Adipose tissue (tissue), 3 donors: Measurements from ENCODE around the gene RDH5. TPM values are rescaled to one million over a fixed set of nuclear protein-coding genes. Genes with fewer than 3 reads are reported as not detected.

Source experiments
- H3K27ac ChIP-seq: one replicate; pipeline ENCODE4 v1.5.1; 2013; ENCODE audit warnings: low read depth, low read length
- WGBS, 3 donors: extraction: QIAGEN DNeasy Blood & Tissue Kit; methylation state at CpG; one replicate each; pipeline ENCODE4 v1.1.7; 2013; 5-methylcytosine and 5-hydroxymethylcytosine counted together
- polyA plus RNA-seq, 3 donors: library from polyadenylated mRNA; stranded (reverse); fragments of 200-250 nt; gene quantifications; one replicate each; pipeline ENCODE4 v1.2.3, GENCODE V29; 2013
- donor health status: healthy with polysubstance abuse.
- donor health status: Bipolar disorder and iron deficiency.
- donor health status: healthy.

Gene RDH5, protein sequence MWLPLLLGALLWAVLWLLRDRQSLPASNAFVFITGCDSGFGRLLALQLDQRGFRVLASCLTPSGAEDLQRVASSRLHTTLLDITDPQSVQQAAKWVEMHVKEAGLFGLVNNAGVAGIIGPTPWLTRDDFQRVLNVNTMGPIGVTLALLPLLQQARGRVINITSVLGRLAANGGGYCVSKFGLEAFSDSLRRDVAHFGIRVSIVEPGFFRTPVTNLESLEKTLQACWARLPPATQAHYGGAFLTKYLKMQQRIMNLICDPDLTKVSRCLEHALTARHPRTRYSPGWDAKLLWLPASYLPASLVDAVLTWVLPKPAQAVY
- 100 to 1,000 TPM in 1 of 3 donors, 10 to 100 TPM in 1, 1 to 10 TPM in 1; 9.1 to 172 (median 48.9) TPM for polyA plus RNA-seq

DNA sequence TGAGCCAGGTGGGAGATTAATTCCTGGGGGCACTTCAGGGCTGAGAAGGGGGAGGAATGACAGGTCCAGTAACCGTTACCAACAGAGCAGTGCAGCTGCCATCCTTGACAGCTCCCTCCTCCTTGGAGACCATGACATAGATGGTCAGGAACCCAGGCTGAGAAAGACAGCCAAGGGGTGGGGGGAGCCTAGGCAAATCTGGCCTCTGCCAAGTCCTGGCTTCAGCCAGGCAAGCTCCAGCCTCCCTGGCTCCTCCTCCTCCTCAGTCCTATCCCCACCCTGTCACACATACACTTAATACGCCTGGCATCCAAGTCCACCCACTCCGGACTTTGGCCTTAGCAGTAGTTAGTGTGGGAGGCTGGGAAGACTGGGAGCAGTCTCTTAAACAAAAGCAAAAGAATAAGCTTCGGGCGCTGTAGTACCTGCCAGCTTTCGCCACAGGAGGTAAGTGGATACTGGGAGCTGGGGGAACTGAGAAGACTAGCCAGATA, at the start of gene RDH5:
Gene RDH5 (plus strand): TSS at position 323 of the 494 bp plus-strand sequence. CDS start 792 bp downstream, outside the sequence.
- 16 to 60% (median 50%) methylated on average over 6 of the region's 6 CpGs for WGBS, 3 donors
- no peak within 1 kb of the TSS for H3K27ac ChIP-seq

DNA sequence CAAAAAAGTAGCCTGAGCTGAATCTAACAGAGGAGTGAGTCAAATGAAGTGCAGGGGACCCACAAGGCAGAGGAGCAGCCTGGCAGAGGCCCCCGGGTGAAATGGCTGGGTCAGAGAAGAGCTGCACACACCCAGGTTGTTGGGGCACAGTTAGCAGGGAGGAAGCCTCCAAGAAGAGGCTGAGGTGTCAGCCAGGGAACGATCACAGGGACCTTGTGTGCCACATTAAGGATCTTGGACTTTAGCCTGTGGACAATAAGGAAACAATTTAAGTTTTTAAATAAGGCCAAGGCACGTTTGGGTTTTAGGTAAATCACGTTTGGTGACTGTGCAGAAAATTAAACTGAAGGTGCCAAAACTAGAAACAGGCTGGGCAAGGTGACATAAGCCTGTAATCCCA, 48.4 kb upstream of the RDH5 start:
- WGBS, 3 donors = 47 to 76% (median 67%) methylated on average over 4 of the region's 4 CpGs
- H3K27ac ChIP-seq = no peak overlapping the region

DNA sequence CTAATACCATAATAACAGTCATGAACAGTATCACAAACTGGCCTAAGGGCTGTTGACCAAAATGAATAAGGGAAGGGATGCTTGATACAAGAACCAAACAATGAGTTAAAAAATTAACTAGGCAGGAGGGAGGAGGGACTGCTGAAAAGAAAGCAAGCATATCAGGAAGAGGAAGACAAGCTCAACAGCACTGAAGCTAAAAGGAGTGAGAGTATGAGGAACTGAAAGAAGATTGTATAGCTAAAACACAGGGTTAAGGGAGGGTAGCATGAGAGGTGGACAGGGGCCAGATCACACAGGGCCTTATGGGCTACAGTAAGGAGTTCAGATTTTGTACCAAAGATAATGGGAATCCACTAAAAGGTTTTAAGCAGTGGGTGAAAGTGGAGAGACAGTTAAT, 46.6 kb upstream of the RDH5 start:
- H3K27ac ChIP-seq = no peak overlapping the region

DNA sequence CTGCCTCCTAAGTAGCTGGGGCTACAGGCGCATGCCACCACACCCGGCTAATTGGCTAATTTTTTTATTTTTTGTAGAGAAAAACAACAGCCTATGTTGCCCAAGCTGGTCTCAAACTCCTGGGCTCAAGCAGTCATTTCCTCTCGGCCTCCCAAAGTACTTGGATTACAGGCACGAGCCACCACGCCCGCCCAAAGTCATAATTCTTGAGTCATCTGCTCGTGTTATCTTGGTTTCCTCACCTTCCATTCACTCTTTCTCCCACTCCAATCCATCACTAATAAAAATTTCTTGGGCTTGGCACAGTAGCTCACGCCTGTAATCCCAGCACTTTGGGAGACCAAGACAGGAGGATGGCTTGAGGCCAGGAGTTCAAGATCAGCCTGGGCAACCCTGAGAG, 44.5 kb upstream of the RDH5 start:
- H3K27ac ChIP-seq = no peak overlapping the region
- WGBS, 3 donors = 64 to 87% (median 72%) methylated on average over 8 of the region's 8 CpGs

DNA sequence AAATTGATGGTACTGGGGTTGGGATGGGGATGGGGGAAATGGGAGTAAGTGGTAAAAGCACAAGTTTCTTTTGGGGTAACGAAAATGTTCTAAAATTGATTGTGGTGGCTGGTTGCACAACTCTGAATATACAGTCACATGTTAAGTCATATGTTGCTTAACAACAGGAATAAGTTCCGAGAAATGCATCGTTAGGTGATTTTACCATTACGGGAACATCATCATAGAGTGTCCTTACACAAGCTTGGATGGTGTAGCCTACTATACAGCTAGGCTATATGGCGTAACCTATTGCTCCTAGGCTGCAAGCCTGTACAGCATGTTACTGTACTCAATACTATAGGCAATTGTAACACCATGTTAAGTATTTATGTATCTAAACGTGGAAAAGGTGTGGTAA, 43.5 kb upstream of the RDH5 start:
- WGBS, 3 donors = 43 to 72% (median 55%) methylated on average over 6 of the region's 6 CpGs
- H3K27ac ChIP-seq = no peak overlapping the region

DNA sequence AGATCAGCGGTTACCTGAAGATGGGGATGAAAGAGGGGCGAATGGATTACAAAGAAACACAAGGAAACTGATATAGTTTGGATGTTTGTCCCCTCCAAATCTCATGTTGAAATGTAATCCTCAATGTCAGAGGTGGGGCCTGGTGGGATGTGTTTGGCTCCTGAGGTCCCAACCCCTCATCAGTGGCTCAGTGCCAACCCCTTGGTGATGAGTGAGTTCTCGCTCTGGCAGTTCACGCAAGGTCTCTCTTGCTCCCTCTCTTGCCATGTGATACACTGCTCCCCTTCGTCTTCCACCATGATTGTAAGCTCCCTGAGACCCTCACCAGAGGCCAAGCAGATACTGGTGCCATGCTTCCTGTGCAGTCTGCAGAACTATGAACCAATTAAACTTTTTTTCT, 40.5 kb upstream of the RDH5 start:
- WGBS, 3 donors = 82 to 88% (median 87%) methylated on average over 5 of the region's 5 CpGs

DNA sequence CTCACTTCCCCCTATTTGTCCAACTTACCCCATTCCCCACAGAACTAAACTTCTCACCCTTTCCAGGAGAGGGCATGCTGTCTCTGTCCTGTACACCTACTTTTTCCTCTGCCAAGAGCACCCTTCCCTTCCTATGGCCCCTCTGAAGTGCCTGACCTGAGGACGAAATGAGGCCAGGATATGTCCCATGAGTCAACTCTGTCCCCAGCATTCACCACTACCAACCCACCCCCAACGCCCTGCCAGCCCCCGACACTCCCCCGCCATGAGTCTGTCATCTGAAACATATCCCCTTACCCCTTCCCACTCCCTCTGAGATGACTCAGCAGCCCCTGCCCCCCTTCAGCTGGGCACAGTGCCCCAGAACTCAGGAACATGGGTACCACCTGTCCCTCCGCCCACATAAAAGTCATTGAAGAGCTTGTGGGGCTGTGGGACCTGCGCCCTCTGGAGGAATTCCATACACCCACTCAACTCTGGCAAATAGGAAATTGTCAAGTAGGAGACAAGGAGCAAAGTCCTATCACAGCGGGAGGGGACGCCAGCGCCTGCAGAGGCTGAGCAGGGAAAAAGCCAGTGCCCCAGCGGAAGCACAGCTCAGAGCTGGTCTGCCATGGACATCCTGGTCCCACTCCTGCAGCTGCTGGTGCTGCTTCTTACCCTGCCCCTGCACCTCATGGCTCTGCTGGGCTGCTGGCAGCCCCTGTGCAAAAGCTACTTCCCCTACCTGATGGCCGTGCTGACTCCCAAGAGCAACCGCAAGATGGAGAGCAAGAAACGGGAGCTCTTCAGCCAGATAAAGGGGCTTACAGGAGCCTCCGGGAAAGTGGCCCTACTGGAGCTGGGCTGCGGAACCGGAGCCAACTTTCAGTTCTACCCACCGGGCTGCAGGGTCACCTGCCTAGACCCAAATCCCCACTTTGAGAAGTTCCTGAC, 38.8 kb upstream of the RDH5 start:
- no peak overlapping the region for H3K27ac ChIP-seq
- WGBS, 3 donors = 9 to 11% (median 9%) methylated on average over 17 of the region's 17 CpGs

More for the DNA sequence above, 40.5 kb upstream of the RDH5 start:
- H3K27ac ChIP-seq = no peak overlapping the region

DNA sequence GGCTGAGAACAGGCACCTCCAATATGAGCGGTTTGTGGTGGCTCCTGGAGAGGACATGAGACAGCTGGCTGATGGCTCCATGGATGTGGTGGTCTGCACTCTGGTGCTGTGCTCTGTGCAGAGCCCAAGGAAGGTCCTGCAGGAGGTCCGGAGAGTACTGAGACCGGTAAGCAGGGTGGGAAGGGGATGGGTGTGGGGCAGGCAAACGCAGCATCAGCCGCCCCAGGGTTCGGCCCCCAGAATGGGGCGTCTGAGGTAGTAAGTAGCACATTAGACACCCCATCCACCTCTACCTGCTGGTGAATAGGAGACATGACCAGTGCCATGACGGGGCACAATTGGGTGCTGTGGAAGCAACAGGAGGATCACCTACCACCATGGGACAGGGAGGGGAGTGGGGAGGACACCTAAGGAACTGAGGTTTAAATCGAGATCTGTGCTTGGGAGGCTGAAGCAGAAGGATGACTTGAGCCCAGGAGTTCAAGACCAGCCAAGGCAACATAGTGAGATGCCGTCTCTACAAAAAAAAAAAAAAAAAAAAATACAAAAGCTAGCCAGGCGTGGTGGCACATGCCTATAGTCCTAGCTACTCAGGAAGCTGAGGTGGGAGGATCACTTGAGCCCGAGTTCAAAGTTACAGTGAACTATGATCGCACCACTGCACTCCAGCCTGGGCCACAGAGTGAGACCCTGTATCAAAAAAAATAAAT, 38.0 kb upstream of the RDH5 start:
- whole genome bisulfite sequencing, 3 donors = 71 to 83% (median 82%) methylated on average over 13 of the region's 13 CpGs
- H3K27ac ChIP-seq = no peak overlapping the region

DNA sequence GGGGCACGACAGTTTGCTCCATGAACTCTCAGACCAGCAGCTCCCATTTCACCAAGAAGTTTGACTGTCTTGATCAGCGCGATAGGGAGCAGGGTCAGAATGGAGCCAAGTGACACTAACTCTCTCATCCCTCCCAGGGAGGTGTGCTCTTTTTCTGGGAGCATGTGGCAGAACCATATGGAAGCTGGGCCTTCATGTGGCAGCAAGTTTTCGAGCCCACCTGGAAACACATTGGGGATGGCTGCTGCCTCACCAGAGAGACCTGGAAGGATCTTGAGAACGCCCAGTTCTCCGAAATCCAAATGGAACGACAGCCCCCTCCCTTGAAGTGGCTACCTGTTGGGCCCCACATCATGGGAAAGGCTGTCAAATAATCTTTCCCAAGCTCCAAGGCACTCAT, 36.5 kb upstream of the RDH5 start:
- 89 to 93% (median 92%) methylated on average over 7 of the region's 7 CpGs for WGBS, 3 donors
- no peak overlapping the region for H3K27ac ChIP-seq

DNA sequence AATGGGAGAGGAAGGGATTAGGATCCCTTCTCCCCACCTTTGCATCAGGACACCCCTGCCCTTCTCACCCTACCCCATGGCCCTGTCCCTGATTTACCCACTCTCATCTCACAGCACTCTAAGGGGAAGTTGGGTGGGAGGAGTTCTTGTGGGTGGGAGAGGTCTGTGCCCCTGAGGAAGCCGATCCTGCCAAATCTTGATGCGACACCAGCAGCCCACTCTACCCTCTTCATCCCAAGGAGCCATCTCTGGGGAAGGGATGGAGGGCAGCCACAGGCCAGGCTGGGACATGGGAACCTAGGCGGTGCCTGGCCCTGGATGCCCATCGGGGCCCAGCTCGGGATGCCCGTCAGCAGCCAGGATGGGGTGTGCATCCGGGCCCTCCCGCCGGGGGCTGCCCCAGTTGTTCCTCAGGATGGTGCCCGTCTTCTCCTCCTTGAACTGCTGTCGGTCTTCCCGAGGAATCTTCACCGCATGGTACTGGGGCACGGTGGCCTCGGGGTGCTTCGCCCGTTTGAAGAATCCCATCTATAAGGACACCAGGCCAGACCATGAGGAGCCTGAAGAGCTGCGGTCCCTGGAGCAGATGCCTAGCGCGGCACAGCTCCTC, 35.3 kb upstream of the RDH5 start:
- H3K27ac ChIP-seq = no peak overlapping the region
- 92 to 95% (median 93%) methylated on average over 16 to 20 of the region's 20 CpGs for WGBS, 3 donors

DNA sequence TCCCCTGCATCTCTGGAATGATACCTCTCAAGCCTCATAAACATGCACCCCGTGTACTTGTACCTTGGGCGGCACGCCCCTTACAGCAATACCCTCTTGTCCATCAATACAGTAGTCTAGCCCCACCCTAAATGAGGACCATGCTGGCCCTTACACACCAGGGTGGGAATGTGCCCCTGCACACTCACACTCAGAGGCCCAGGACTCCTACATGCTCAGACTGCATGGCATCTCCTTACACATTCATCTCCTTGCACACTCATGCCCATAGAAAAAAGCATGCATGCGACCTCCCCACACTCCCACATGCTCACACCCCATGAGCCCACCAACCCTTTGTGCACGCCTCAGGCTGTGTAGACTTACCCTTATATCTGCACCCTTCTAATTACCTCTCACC, 34.5 kb upstream of the RDH5 start:
- H3K27ac ChIP-seq = no peak overlapping the region
- WGBS, 3 donors = 90 to 94% (median 93%) methylated on average over 5 of the region's 5 CpGs

DNA sequence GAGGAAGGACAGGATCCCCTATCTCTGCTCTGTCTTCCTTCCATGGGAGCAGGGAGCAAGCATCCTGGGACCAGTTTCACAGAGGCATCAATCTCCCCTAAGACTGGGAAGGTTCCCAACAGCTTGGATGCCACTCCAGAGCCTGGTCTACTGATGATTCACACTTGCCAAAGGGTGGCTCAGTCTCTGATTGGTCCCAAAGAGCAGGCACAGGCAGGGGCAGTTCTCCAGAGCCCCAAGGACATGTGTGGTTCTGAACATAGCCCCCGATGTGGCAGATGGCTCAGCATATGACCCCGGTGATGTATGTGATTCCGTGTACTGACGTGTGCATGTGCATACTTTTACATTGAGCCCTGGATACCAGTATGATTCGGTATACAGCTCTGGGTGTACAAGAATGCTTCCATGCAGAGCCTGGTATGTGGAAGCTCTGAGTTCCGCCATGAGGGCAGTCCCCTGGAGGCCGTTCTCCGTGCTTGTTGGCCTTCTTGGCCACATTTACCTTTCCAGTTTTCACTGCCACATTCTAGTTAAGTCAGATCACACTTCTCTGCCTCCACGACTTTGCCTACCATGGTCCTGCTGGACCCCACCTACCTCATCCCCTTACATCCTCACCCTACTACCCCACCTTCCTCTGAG, 33.7 kb upstream of the RDH5 start:
- no peak overlapping the region for H3K27ac ChIP-seq
- WGBS, 3 donors = 86 to 91% (median 87%) methylated on average over 9 of the region's 9 CpGs

DNA sequence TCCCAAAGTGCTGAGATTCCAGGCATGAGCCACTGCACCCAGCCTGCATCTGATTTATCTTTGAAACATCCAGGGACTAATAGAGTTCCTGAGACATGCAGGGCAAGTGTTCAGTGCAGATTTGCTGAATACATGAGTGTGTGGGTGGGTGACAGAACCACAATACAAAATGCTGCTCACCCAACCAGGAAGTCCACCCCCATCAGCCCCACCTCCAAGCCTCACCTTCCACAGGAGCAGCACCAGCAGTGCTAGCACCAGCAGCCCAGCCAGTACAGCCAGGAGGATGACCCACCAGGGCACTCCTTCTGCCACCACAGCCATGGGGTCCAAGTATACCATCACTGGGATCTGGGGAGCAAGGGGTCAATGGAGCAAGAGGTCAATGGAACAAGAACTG, 32.4 kb upstream of the RDH5 start:
- no peak overlapping the region for H3K27ac ChIP-seq

DNA sequence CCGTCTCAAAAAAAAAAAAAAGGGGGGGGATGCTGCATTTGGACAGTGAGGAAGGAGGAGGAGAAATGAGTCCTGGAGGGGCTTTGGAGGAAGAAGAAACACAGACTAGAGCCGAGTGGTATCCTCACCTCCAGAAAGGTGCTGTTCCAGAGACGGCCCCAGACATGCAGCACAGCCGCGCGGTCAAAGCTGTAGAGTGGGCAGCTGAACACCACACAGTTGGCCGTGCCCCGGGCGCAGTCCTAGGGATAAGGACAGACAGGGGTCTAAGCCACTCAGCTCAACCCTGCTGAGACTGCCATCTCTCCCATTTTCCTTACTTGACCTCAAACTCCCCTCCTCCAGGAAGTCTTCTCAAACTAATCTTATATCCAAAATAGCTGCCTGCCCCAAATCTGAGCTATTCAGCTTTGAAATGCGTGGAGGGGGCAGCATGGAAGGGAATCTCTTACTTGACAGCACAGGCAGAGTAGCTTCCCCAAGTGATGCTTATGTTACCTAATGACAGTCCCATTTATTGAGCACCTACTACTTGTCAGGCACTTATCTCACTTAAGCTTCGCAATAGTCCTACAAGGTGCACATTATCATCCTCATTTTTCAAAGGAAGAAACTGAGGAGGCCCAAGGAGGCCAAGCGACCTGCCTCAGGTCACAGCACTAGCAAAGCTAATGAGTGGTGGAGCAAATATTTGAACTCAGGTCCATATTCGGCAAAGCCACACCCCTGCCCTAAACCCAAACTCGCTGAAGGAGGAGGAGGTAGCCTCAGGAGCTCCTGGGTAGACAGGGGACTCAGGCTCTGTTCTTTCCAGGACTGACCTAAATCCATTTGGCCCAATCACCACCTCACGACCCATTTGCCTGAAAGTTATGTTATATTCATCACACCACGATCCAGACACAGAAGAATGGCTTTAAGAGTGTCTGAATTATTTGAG, 31.2 kb upstream of the RDH5 start:
- 89 to 92% (median 92%) methylated on average over 16 of the region's 16 CpGs for WGBS, 3 donors
- H3K27ac ChIP-seq = no peak overlapping the region

DNA sequence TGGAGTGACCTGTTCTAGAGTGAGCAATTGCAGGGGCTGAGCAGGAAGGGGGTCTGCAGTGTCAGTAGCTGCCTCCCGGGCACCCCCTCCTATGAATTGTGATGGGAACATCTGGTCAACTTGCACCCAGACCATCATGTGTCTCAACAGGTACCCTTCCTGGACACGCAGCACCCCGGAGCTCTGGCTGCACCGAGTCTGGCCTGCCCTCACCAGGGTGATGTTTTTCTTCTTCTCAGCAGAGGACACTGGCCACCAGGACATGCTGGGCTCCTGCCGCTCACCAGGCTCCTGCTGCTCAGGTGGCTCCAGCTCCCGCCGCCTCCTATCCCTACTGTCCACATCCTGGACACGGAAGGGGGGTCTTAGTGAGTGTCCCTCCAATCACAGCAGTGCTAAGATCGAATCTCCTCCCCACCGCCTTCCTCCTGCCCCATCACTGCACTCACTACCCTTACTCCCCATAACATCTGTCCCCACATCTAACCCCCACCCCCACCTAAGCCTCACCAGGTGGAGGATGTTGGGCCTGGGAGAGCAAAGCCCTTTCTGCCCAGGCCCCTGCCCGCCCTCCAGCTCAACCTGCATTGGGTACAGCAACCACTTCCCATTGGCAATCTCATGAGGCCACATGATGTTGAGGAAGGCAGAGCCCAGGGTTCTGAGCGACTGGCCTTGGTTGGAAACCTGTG, 27.4 kb upstream of the RDH5 start:
- WGBS, 3 donors = 90 to 95% (median 93%) methylated on average over 12 of the region's 12 CpGs
- no peak overlapping the region for H3K27ac ChIP-seq

DNA sequence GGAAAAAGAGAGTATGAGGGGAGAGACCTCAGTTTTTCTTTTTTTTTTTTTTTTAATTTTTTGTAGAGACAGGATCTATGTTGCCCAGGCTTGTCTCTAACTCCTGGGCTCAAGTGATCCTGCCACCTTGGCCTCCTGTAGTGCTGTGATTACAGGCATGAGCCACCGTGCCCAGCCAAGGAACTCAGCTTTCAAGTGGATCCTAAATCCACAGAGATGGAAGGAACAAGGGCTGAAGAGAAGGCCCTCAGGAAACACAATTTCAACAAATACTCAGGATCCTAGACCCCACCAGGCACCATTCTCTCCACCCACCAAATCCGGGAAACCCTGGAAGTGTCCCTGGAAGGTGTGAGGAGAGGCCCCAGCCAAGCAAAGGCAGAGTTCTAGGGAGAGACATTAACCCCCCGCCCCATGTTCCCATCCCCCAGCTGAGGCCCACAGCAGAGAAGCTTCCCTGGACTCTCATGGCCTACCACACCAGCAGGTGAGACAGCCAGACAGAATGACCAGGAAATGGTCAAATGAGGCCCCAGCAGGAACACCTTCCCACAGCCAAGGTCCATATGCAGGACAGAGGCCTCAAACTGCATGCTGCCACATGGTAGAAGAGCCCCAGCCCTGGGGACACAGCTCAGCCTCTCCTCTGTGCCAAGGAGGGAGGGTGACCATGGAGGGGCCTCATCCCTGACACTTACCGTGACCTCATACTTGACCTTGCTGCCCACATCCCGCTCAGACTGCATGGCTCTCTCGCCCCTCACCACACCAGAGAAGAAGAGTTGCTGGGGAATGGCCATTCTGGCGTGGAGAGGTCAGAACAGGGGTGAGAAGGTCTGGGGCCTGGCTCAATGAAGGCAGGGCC, 26.6 kb upstream of the RDH5 start:
- H3K27ac ChIP-seq = no peak overlapping the region
- WGBS, 3 donors = 91 to 97% (median 96%) methylated on average over 7 of the region's 7 CpGs
